Measurements from ENCODE around the gene LSM2. TPM values are rescaled to one million over a fixed set of nuclear protein-coding genes. Genes with fewer than 3 reads are reported as not detected.
A peak's percentile ranks its signal among the peaks of the same experiment; 100 is the strongest.

The LSM2 gene
- total RNA-seq = 42.8 and 45.1 TPM in 2 replicates

GRCh38 chr6:31806470-31807272 is at the start of gene LSM2:
Gene LSM2, minus strand, starts transcription at chr6:31806966. Its CDS starts 209 bp downstream, at chr6:31806757.

GRCh38 chr6:31827286-31828079 is 20.7 kb upstream of the LSM2 start, which contains the start of gene HSPA1B:
Gene HSPA1B, plus strand, starts transcription at chr6:31827738. Its CDS starts 213 bp downstream, at chr6:31827951.

GRCh38 chr6:31815025-31815838 is 8.5 kb upstream of the LSM2 start, which contains the start of the genes HSPA1A and HSPA1L:
Gene HSPA1A, plus strand, starts transcription at chr6:31815543. Its CDS starts 214 bp downstream, at chr6:31815757.
Gene HSPA1L, minus strand, starts transcription at chr6:31815283. Its CDS starts 3,311 bp downstream, at chr6:31811972.

GRCh38 chr6:31795616-31796298 is 11.0 kb downstream of the LSM2 start, which contains the start of gene VARS1:
Gene VARS1, minus strand, starts transcription at chr6:31795752. Its CDS starts 535 bp downstream, at chr6:31795217.

GRCh38 chr6:31776989-31777666 is 29.6 kb downstream of the LSM2 start, which contains the start of gene VWA7:
Gene VWA7, minus strand, starts transcription at chr6:31777328. Its CDS starts 549 bp downstream, at chr6:31776779.

GRCh38 chr6:31762356-31762755 is 44.4 kb downstream of the LSM2 start, which contains the start of gene SAPCD1:
Gene SAPCD1, plus strand, starts transcription at chr6:31762656. Its CDS starts 399 bp downstream, at chr6:31763055.

Small RNA genes within 50 kb of the gene (small RNA-seq; reads per million reads assigned to genes)
- gene MSH5-SAPCD1 (not detected), gene RF00019 (not detected), gene RNU6-850P (not detected), gene SAPCD1 (not detected), gene SNORD48 (16.0 reads per million, percentile 97 among the genes with 10 or more reads in this experiment), gene SNORD52 (not detected)

Other genes with a start within 250 kb of the LSM2 start
- gene LTA, start 234.7 kb downstream of the LSM2 start, total RNA-seq = not detected in 2 replicates
- not detected in 2 replicates for gene TNF, start 231.4 kb downstream of the LSM2 start, total RNA-seq
- 3.9 and 4.7 TPM in 2 replicates for gene LTB, start 224.5 kb downstream of the LSM2 start, total RNA-seq
- gene LST1, start 220.7 kb downstream of the LSM2 start, total RNA-seq = 0.48 TPM in 1 of 2 replicates, not detected in the other
- gene NCR3, start 214.0 kb downstream of the LSM2 start, total RNA-seq = not detected in 2 replicates
- gene AIF1, start 191.7 kb downstream of the LSM2 start, total RNA-seq = not detected in 2 replicates
- gene PRRC2A, start 186.3 kb downstream of the LSM2 start, total RNA-seq = 91.2 and 102 TPM in 2 replicates
- 239 and 265 TPM in 2 replicates for gene BAG6, start 154.3 kb downstream of the LSM2 start, total RNA-seq
- 0.29 and 0.65 TPM in 2 replicates for gene APOM, start 151.1 kb downstream of the LSM2 start, total RNA-seq
- gene C6orf47, start 146.2 kb downstream of the LSM2 start, total RNA-seq = 20.6 and 21.4 TPM in 2 replicates
- gene GPANK1, start 142.0 kb downstream of the LSM2 start, total RNA-seq = 15.1 and 17.3 TPM in 2 replicates
- 205 and 210 TPM in 2 replicates for gene CSNK2B, start 140.9 kb downstream of the LSM2 start, total RNA-seq
- 4.2 and 6.1 TPM in 2 replicates for gene LY6G5B, start 137.0 kb downstream of the LSM2 start, total RNA-seq
- gene LY6G5C, start 125.9 kb downstream of the LSM2 start, total RNA-seq = 1.3 and 2.4 TPM in 2 replicates
- gene ABHD16A, start 103.6 kb downstream of the LSM2 start, total RNA-seq = 37.9 and 40.5 TPM in 2 replicates
- gene LY6G6F, start 100.1 kb downstream of the LSM2 start, total RNA-seq = not detected in 2 replicates
- not detected in 2 replicates for gene LY6G6D, start 91.6 kb downstream of the LSM2 start, total RNA-seq
- gene LY6G6C, start 85.2 kb downstream of the LSM2 start, total RNA-seq = not detected in 2 replicates
- gene MPIG6B, start 83.6 kb downstream of the LSM2 start, total RNA-seq = not detected in 2 replicates
- gene DDAH2, start 77.7 kb downstream of the LSM2 start, total RNA-seq = 87.2 and 113 TPM in 2 replicates
- gene CLIC1, start 70.4 kb downstream of the LSM2 start, total RNA-seq = 800 and 906 TPM in 2 replicates
- 12.7 and 18.8 TPM in 2 replicates for gene MSH5, start 67.0 kb downstream of the LSM2 start, total RNA-seq
- gene SAPCD1, start 44.3 kb downstream of the LSM2 start, total RNA-seq = 2.1 TPM in 1 of 2 replicates, not detected in the other
- gene VWA7, start 29.6 kb downstream of the LSM2 start, total RNA-seq = 0.10 and 0.65 TPM in 2 replicates
- 78.5 and 88.8 TPM in 2 replicates for gene VARS1, start 11.2 kb downstream of the LSM2 start, total RNA-seq
- gene HSPA1L, start 8.3 kb upstream of the LSM2 start, total RNA-seq = 0.98 and 1.1 TPM in 2 replicates
- gene HSPA1A, start 8.6 kb upstream of the LSM2 start, total RNA-seq = 53.3 and 53.9 TPM in 2 replicates
- gene HSPA1B, start 20.8 kb upstream of the LSM2 start, total RNA-seq = 37.2 and 55.5 TPM in 2 replicates
- gene NEU1, start 55.9 kb upstream of the LSM2 start, total RNA-seq = 53.2 and 55.9 TPM in 2 replicates
- under 0.01 and 0.29 TPM in 2 replicates for gene SLC44A4, start 72.0 kb upstream of the LSM2 start, total RNA-seq
- 37.7 and 51.6 TPM in 2 replicates for gene EHMT2, start 90.7 kb upstream of the LSM2 start, total RNA-seq
- 1.5 and 2.6 TPM in 2 replicates for gene ZBTB12, start 95.1 kb upstream of the LSM2 start, total RNA-seq
- 0.65 TPM in 1 of 2 replicates, not detected in the other for gene C2, start 120.8 kb upstream of the LSM2 start, total RNA-seq
- gene CFB, start 139.1 kb upstream of the LSM2 start, total RNA-seq = 0.98 and 1.2 TPM in 2 replicates
- gene NELFE, start 152.0 kb upstream of the LSM2 start, total RNA-seq = 94.7 and 131 TPM in 2 replicates
- 49.4 and 58.1 TPM in 2 replicates for gene SKIC2, start 152.2 kb upstream of the LSM2 start, total RNA-seq
- 13.1 and 15.2 TPM in 2 replicates for gene DXO, start 165.2 kb upstream of the LSM2 start, total RNA-seq
- 0.96 and 3.3 TPM in 2 replicates for gene C4A, start 175.1 kb upstream of the LSM2 start, total RNA-seq
- gene C4B, start 207.8 kb upstream of the LSM2 start, total RNA-seq = 0.33 and 0.76 TPM in 2 replicates
- under 0.01 TPM in 1 of 2 replicates, not detected in the other for gene CYP21A2, start 231.4 kb upstream of the LSM2 start, total RNA-seq

Data from vein endothelial cell (primary cell).